Heart left ventricle (tissue), 16 donors: ENCODE data around the gene KLHL29. TPM values are rescaled to one million over a fixed set of nuclear protein-coding genes. Genes with fewer than 3 reads are reported as not detected.

ENCODE experiments used
- ATAC-seq, 4 donors: fragments of 200-7000 bp; cut with Tn5 transposase; one replicate each; pipeline ENCODE4 v1.9.1; 2020 to 2022; ENCODE audit warnings: moderate library complexity in 4 of 4, mild to moderate bottlenecking in 3 of 4, moderate number of reproducible peaks in 1 of 4
- DNase-seq, 5 donors: peaks; one replicate each; pipeline ENCODE4 v3.0.0-alpha.2; 2020
- H3K27ac ChIP-seq, 12 donors: fragments of 200-600 bp; sonication (generic) in 4 of 12; one replicate each; pipeline versions ENCODE4 v1.5.0 to v1.8.0; 2016 to 2022; ENCODE audit warnings: mild to moderate bottlenecking in 2 of 12
- H3K27me3 ChIP-seq, 9 donors: fragments of 200-600 bp; sonication (generic) in 2 of 9; one replicate each; pipeline versions ENCODE4 v1.5.1 to v1.8.0; 2016 to 2022; ENCODE audit warnings: mild to moderate bottlenecking in 3 of 9
- H3K36me3 ChIP-seq, 9 donors: fragments of 200-600 bp; sonication (generic) in 2 of 9; one replicate each; pipeline versions ENCODE4 v1.5.0 to v1.8.0; 2018 to 2022; ENCODE audit warnings: mild to moderate bottlenecking in 2 of 9
- H3K4me1 ChIP-seq, 12 donors: fragments of 200-600 bp; sonication (generic) in 4 of 12; one replicate each; pipeline versions ENCODE4 v1.5.0 to v1.8.0; 2016 to 2022; ENCODE audit warnings: mild to moderate bottlenecking in 3 of 12
- H3K4me3 ChIP-seq, 12 donors: fragments of 200-600 bp; sonication (generic) in 4 of 12; one replicate each; pipeline versions ENCODE4 v1.5.0 to v1.8.0; 2017 to 2022; ENCODE audit warnings: mild to moderate bottlenecking in 9 of 12, moderate library complexity in 4 of 12
- H3K9me3 ChIP-seq, 12 donors: fragments of 200-600 bp; sonication (generic) in 4 of 12; one replicate each; pipeline versions ENCODE4 v1.5.0 to v1.8.0; 2016 to 2022; ENCODE audit warnings: mild to moderate bottlenecking in 1 of 12
- CTCF ChIP-seq, 12 donors: fragments of 200-600 bp; sonication (generic) in 4 of 12; IDR thresholded peaks; one replicate each; pipeline versions ENCODE4 v1.5.0 to v1.8.0; 2018 to 2022; ENCODE audit warnings: antibody characterized with exemption in 12 of 12, mild to moderate bottlenecking in 5 of 12
- POLR2A ChIP-seq, 2 donors: fragments of 450-650 bp; IDR thresholded peaks; one replicate each; pipeline ENCODE4 v1.6.1; 2017; ENCODE audit warnings: antibody characterized with exemption in 2 of 2, mild to moderate bottlenecking in 2 of 2, moderate library complexity in 2 of 2
- WGBS, 4 donors: extraction: QIAGEN DNeasy Blood & Tissue Kit in 2 of 4; methylation state at CpG; one replicate each; pipeline versions ENCODE4 v1.1.5 to v1.1.7; 2013 to 2018; 5-methylcytosine and 5-hydroxymethylcytosine counted together
- intact Hi-C, 10 donors: fragments of 100-400 bp; cut with DNase I; formaldehyde crosslinking; loops; one replicate each; pipeline versions ENCODE4 v1.11.1 to v1.14.2; 2022
- polyA plus RNA-seq, 2 donors: library from polyadenylated mRNA; stranded (reverse); fragments of 200-250 nt; gene quantifications; one replicate each; pipeline ENCODE4 v1.2.3, GENCODE V29; 2013
- total RNA-seq, 9 donors: library from RNA; depleted of rRNA in 2 of 9; stranded (reverse); fragments of >200 nt in 2 of 9; fragmentation: NEBNext Ultra II Directional in 3 of 9; extraction: Animal tissue kit (Norgen Biotek cat#: 25700) in 3 of 9; gene quantifications; one replicate each; pipeline versions ENCODE4 v1.1.0 to v1.2.4, GENCODE V29; 2016 to 2023
- donor health status: ischemic (EF 13 %, LVEDD 7.1; RV severe dilation, severe dysfunction).
- donor health status: healthy with polysubstance abuse.
- donor health status: DM: no; HTN: yes; CAD: no.
- donor health status: DM: no; HTN: no; CAD: no.
- donor health status: ischemic (EF 25% LVEDD 6.9; RV normal size, moderate dysfunction).
- donor health status: ischemic (EF 25% LVEDD 5.7; RV mildly dilated, moderate dysfunction).
- donor health status: healthy.
- donor health status: DM: yes; HTN: yes; CAD: no.
- donor health status: ischemic (EF 35%, LVEDD 5.7; RV mildly dilated, moderate dysfunction).
- donor health status: nonischemic (EF 11% LVEDD 7.7; RV severe dilation, severe dysfunction).
- donor health status: DM: yes; HTN: yes; CAD: no.
- donor health status: PGD.
- donor health status: ischemic (EF 29% LVEDD 5.4; RV normal size, mild dysfunction).
- donor health status: nonischemic (EF 23%, LVEDD 6.1; RV moderate dilation, normal function).

KLHL29 gene
- total and polyA plus RNA-seq, 11 donors: 0.74 to 2.7 (median 1.1) TPM

- intact Hi-C loops: loop anchor here in 3 of 10 donors (10.0 kb wide), 2 partner anchors 112 to 122 kb away; no protein-coding TSS in a partner anchor
- 96 to 100% (median 98%) methylated on average over 18 to 24 of the region's 24 CpGs for WGBS, 4 donors
These were observed 257.5 kb downstream of the KLHL29 start for GRCh38 chr2:23642516-23642915.

GRCh38 chr2:23645230-23645808 lies 260.3 kb downstream of the KLHL29 start:
- Histone ChIP-seq H3K4me3 (no peak overlapping the region), H3K4me1 (no peaks in the 10 kb centered on the region), H3K36me3 (peaks cover 0 to 13% (median 0%) of the 10 kb centered on the region in 9 donors), H3K27me3 (no peaks in the 10 kb centered on the region), H3K9me3 (peaks cover 0 to 4% (median 0%) of the 10 kb centered on the region in 12 donors), H3K27ac (no peak overlapping the region)
- WGBS, 4 donors: 66 to 75% (median 74%) methylated on average over 10 of the region's 10 CpGs
- DNase-seq (no peak), ATAC-seq (no peak)
- intact Hi-C loops: loop anchor here in 3 of 10 donors (10.0 kb wide), 2 partner anchors 109 to 119 kb away; no protein-coding TSS in a partner anchor
- no peak for TF ChIP-seq POLR2A (IDR thresholded peaks at IDR 0.05)
- TF ChIP-seq CTCF (IDR thresholded peaks at IDR 0.05): no peak

More at GRCh38 chr2:23642516-23642915, 257.5 kb downstream of the KLHL29 start:
- peaks cover under 1 to 3% (median 3%) of the 10 kb centered on the region in 12 donors for H3K4me1 ChIP-seq
- H3K27me3 ChIP-seq: no peaks in the 10 kb centered on the region
- peaks cover 0 to 21% (median 0%) of the 10 kb centered on the region in 9 donors for H3K36me3 ChIP-seq
- no peak overlapping the region for H3K27ac ChIP-seq
- no peak overlapping the region for H3K4me3 ChIP-seq
- TF ChIP-seq CTCF (IDR thresholded peaks at IDR 0.05) (no peak), POLR2A (IDR thresholded peaks at IDR 0.05) (no peak)
- DNase-seq (no peak), ATAC-seq (no peak)
- peaks cover 0 to 4% (median 0%) of the 10 kb centered on the region in 12 donors for H3K9me3 ChIP-seq

- H3K36me3 ChIP-seq: peaks cover 0 to 10% (median 0%) of the 10 kb centered on the region in 9 donors
- intact Hi-C loops: loop anchor here in 3 of 10 donors (10.0 kb wide), 2 partner anchors 107 to 117 kb away; no protein-coding TSS in a partner anchor
- TF ChIP-seq POLR2A (IDR thresholded peaks at IDR 0.05) (no peak), CTCF (IDR thresholded peaks at IDR 0.05) (no peak)
- H3K4me3 ChIP-seq: no peak overlapping the region
- no peaks in the 10 kb centered on the region for H3K27me3 ChIP-seq
- no peak for ATAC-seq
- H3K4me1 ChIP-seq: no peaks in the 10 kb centered on the region
- DNase-seq: no peak
- WGBS, 4 donors: 92 to 96% (median 95%) methylated on average over 11 to 13 of the region's 13 CpGs
- peaks cover 0 to 7% (median 0%) of the 10 kb centered on the region in 12 donors for H3K9me3 ChIP-seq
- H3K27ac ChIP-seq: no peak overlapping the region
These were observed 262.6 kb downstream of the KLHL29 start for GRCh38 chr2:23647563-23647962.

- no peak overlapping the region for H3K4me3 ChIP-seq
- no peaks in the 10 kb centered on the region for H3K36me3 ChIP-seq
- H3K9me3 ChIP-seq: peaks cover 0 to 7% (median 0%) of the 10 kb centered on the region in 12 donors
- WGBS, 4 donors: 78 to 95% (median 87%) methylated on average over 7 to 10 of the region's 10 CpGs
- no peak overlapping the region for H3K27ac ChIP-seq
- no peaks in the 10 kb centered on the region for H3K4me1 ChIP-seq
- DNase-seq (no peak), ATAC-seq (no peak)
- no peak for TF ChIP-seq POLR2A (IDR thresholded peaks at IDR 0.05)
- TF ChIP-seq CTCF (IDR thresholded peaks at IDR 0.05): no peak
- intact Hi-C loops: loop anchor here in 3 of 10 donors (10.0 kb wide), 2 partner anchors 105 to 115 kb away; no protein-coding TSS in a partner anchor
- no peaks in the 10 kb centered on the region for H3K27me3 ChIP-seq
These were observed 264.3 kb downstream of the KLHL29 start for GRCh38 chr2:23649303-23649702.
